ENCODE measurements around the gene NPY1R. TPM values are rescaled to one million over a fixed set of nuclear protein-coding genes. Genes with fewer than 3 reads are reported as not detected.

NPY1R gene
- total and polyA plus RNA-seq, 2 donors from 2014 or later = 19.2 to 32.9 TPM

- Histone ChIP-seq H3K9ac (ENCODE audit: low read length in 3 of 3) (no peak overlapping the region), H3K27me3 (ENCODE audit: control insufficient read depth, insufficient read depth, low read length) (no peaks in the 10 kb centered on the region), H3K9me3 (ENCODE audit: control insufficient read depth in 2 of 3, insufficient read depth in 1 of 3, low read length in 3 of 3) (peaks cover 0 to 2% (median 0%) of the 10 kb centered on the region in 3 donors), H3K36me3 (ENCODE audit: control insufficient read depth in 2 of 3, insufficient read depth in 3 of 3, low read length in 3 of 3) (no peaks in the 10 kb centered on the region), H3K27ac (ENCODE audit: low read depth in 2 of 2, low read length in 2 of 2) (no peak overlapping the region), H3K4me1 (ENCODE audit: control insufficient read depth in 2 of 3, insufficient read depth in 2 of 3, low read depth in 1 of 3, low read length in 3 of 3) (no peaks in the 10 kb centered on the region), H3K4me3 (ENCODE audit: low read length in 3 of 3) (no peak overlapping the region)
- no peak for FAIRE-seq
- TF ChIP-seq, protein P1, sequence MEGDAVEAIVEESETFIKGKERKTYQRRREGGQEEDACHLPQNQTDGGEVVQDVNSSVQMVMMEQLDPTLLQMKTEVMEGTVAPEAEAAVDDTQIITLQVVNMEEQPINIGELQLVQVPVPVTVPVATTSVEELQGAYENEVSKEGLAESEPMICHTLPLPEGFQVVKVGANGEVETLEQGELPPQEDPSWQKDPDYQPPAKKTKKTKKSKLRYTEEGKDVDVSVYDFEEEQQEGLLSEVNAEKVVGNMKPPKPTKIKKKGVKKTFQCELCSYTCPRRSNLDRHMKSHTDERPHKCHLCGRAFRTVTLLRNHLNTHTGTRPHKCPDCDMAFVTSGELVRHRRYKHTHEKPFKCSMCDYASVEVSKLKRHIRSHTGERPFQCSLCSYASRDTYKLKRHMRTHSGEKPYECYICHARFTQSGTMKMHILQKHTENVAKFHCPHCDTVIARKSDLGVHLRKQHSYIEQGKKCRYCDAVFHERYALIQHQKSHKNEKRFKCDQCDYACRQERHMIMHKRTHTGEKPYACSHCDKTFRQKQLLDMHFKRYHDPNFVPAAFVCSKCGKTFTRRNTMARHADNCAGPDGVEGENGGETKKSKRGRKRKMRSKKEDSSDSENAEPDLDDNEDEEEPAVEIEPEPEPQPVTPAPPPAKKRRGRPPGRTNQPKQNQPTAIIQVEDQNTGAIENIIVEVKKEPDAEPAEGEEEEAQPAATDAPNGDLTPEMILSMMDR (IDR thresholded peaks at IDR 0.05; ENCODE audit: borderline replicate concordance, extremely low read depth, insufficient read depth) = no peak
- intact Hi-C loops (cut with DNase I) = no loop called here
- no peak for DNase-seq
These were observed 29.3 kb downstream of the NPY1R start for GRCh38 chr4:163303069-163303468.

DNA sequence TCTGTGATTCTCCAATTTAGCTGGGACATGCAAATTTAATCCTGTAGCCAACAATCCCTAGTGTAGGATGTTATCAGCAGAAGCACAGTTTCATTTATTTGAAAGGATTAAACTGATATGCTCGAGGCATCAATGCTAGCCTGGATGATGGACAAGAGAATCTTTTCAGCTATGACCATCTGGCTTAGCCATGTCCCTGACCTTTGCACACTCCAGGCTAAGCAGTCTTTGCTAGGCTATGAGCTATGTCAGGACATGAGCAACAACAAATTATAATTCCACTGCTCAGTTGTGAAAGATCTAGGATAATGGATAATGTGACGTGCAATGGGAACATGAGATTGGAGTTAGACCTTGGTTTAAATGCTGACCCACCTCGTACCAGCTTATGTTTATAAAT lies 32.0 kb downstream of the NPY1R start:
- TF ChIP-seq, protein P1 (IDR thresholded peaks at IDR 0.05; ENCODE audit: borderline replicate concordance, extremely low read depth, insufficient read depth) = no peak
- Histone ChIP-seq H3K27me3 (ENCODE audit: control insufficient read depth, insufficient read depth, low read length) (no peaks in the 10 kb centered on the region), H3K9me3 (ENCODE audit: control insufficient read depth in 2 of 3, insufficient read depth in 1 of 3, low read length in 3 of 3) (peaks cover 0 to 2% (median 0%) of the 10 kb centered on the region in 3 donors), H3K9ac (ENCODE audit: low read length in 3 of 3) (no peak overlapping the region), H3K4me3 (ENCODE audit: low read length in 3 of 3) (no peak overlapping the region), H3K4me1 (ENCODE audit: control insufficient read depth in 2 of 3, insufficient read depth in 2 of 3, low read depth in 1 of 3, low read length in 3 of 3) (no peaks in the 10 kb centered on the region), H3K36me3 (ENCODE audit: control insufficient read depth in 2 of 3, insufficient read depth in 3 of 3, low read length in 3 of 3) (no peaks in the 10 kb centered on the region), H3K27ac (ENCODE audit: low read depth in 2 of 2, low read length in 2 of 2) (no peak overlapping the region)
- FAIRE-seq (no peak), DNase-seq (no peak)
- intact Hi-C loops (cut with DNase I) = no loop called here

DNA sequence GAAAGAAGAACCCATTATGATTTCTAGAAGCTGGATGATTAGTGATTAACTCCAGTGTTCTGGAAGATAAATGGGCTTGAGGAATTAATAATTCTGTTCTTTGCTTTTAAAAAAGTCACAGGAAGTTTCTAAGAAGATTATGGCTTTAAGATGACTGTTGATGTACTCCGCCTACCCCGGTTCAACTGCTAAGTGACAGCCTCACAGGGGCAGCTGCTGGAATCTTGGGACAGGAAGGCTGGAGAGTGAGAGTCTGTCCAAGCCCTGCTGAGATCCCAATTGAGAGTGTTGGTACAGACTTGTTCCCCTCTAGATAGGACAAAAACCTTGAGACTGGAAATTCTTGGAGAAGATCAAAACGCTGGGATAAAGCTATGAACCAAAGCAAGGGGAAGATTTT lies 37.3 kb downstream of the NPY1R start:
- TF ChIP-seq, protein P1 (IDR thresholded peaks at IDR 0.05; ENCODE audit: borderline replicate concordance, extremely low read depth, insufficient read depth) = no peak
- FAIRE-seq (no peak), DNase-seq (no peak)
- Histone ChIP-seq H3K9me3 (ENCODE audit: control insufficient read depth in 2 of 3, insufficient read depth in 1 of 3, low read length in 3 of 3) (peaks cover 0 to 2% (median 0%) of the 10 kb centered on the region in 3 donors), H3K4me1 (ENCODE audit: control insufficient read depth in 2 of 3, insufficient read depth in 2 of 3, low read depth in 1 of 3, low read length in 3 of 3) (no peaks in the 10 kb centered on the region), H3K27ac (ENCODE audit: low read depth in 2 of 2, low read length in 2 of 2) (no peak overlapping the region), H3K36me3 (ENCODE audit: control insufficient read depth in 2 of 3, insufficient read depth in 3 of 3, low read length in 3 of 3) (no peaks in the 10 kb centered on the region), H3K9ac (ENCODE audit: low read length in 3 of 3) (no peak overlapping the region), H3K27me3 (ENCODE audit: control insufficient read depth, insufficient read depth, low read length) (no peaks in the 10 kb centered on the region), H3K4me3 (ENCODE audit: low read length in 3 of 3) (no peak overlapping the region)
- intact Hi-C loops (cut with DNase I) = no loop called here

DNA sequence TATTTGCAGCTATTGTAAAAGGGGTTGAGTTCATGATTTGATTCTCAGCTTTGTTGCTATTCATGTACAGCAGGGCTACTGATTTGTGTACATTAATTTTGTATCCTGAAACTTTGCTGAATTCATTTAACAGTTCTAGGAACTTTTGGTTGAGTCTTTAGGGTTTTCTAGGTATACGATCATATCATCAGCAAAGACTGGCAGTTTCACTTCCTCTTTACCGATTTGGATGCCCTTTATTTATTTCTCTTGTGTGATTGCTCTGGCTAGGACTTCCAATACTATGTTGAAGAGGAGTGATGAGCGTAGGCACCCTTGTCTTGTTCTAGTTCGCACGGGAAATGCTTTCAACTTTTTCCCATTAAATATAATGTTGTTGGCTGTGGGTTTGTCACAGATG lies 48.1 kb downstream of the NPY1R start:
- DNase-seq (no peak), FAIRE-seq (no peak)
- H3K4me1 ChIP-seq (ENCODE audit: control insufficient read depth in 2 of 3, insufficient read depth in 2 of 3, low read depth in 1 of 3, low read length in 3 of 3) = no peaks in the 10 kb centered on the region
- H3K36me3 ChIP-seq (ENCODE audit: control insufficient read depth in 2 of 3, insufficient read depth in 3 of 3, low read length in 3 of 3) = no peaks in the 10 kb centered on the region
- H3K9me3 ChIP-seq (ENCODE audit: control insufficient read depth in 2 of 3, insufficient read depth in 1 of 3, low read length in 3 of 3) = no peaks in the 10 kb centered on the region
- no peak overlapping the region for H3K27ac ChIP-seq (ENCODE audit: low read depth in 2 of 2, low read length in 2 of 2)
- H3K9ac ChIP-seq (ENCODE audit: low read length in 3 of 3) = no peak overlapping the region
- intact Hi-C loops (cut with DNase I) = no loop called here
- TF ChIP-seq, protein P1 (IDR thresholded peaks at IDR 0.05; ENCODE audit: borderline replicate concordance, extremely low read depth, insufficient read depth) = no peak
- H3K27me3 ChIP-seq (ENCODE audit: control insufficient read depth, insufficient read depth, low read length) = no peaks in the 10 kb centered on the region
- no peak overlapping the region for H3K4me3 ChIP-seq (ENCODE audit: low read length in 3 of 3)

Data from kidney (tissue), 14 donors.